H1 (cell line): ENCODE results near the gene POU6F2. TPM values are rescaled to one million over a fixed set of nuclear protein-coding genes. Genes with fewer than 3 reads are reported as not detected.

Experiments
- CTCF ChIA-PET: fragments of 300-600 bp; sonication (Branson Sonifier 250); formaldehyde crosslinking; loops from one replicate; lab custom pipeline; 2021; ENCODE audit not compliant: partially characterized antibody; lab: Charles Lee
- POLR2A ChIA-PET: fragments of 300-600 bp; sonication (Branson Sonifier 250); formaldehyde crosslinking; loops from one replicate; lab custom pipeline; 2021; ENCODE audit warnings: inconsistent platforms; ENCODE audit not compliant: partially characterized antibody; lab: Charles Lee
- DNase-seq, 2 experiments: peaks; one replicate each; pipeline versions ENCODE4 v3.0.0 to v3.0.0-alpha.2; 2010 to 2022; ENCODE audit warnings: low spot score in 2 of 2, low read depth in 1 of 2, mixed read lengths in 1 of 2
- FAIRE-seq: peaks from 2 replicates; lab custom pipeline; 2011; peaks lifted over from hg19 to GRCh38; lab: Jason Lieb, UNC
- H2AFZ ChIP-seq: 2 replicates; pipeline ENCODE4 v1.8.1; 2012; ENCODE audit warnings: low read length, inconsistent platforms
- H2AK5ac ChIP-seq: 2 replicates; pipeline ENCODE4 v1.6.1; 2013; ENCODE audit warnings: low read depth, low read length
- H2BK120ac ChIP-seq: replicated peaks from 2 replicates; pipeline ENCODE3; 2013; ENCODE audit warnings: low read depth, low read length, inconsistent platforms
- H2BK12ac ChIP-seq: 2 replicates; pipeline ENCODE4 v1.6.1; 2013; ENCODE audit warnings: low read depth, low read length
- H2BK15ac ChIP-seq: 2 replicates; pipeline ENCODE4 v1.6.1; 2013; ENCODE audit warnings: low read length
- H2BK20ac ChIP-seq: 2 replicates; pipeline ENCODE4 v1.6.1; 2013; ENCODE audit warnings: low read length
- H2BK5ac ChIP-seq: 2 replicates; pipeline ENCODE4 v1.6.1; 2013; ENCODE audit warnings: low read depth, low read length
- H3K14ac ChIP-seq: 2 replicates; pipeline ENCODE4 v1.6.1; 2013; ENCODE audit warnings: inconsistent platforms; ENCODE audit not compliant: insufficient read length
- H3K18ac ChIP-seq: 2 replicates; pipeline ENCODE4 v1.6.1; 2013; ENCODE audit warnings: low read length; ENCODE audit errors: extremely low read depth
- H3K23ac ChIP-seq: 2 replicates; pipeline ENCODE4 v1.6.1; 2013; ENCODE audit warnings: inconsistent platforms; ENCODE audit not compliant: insufficient read length
- H3K23me2 ChIP-seq: 2 replicates; pipeline ENCODE4 v1.6.1; 2013; ENCODE audit warnings: low read depth, low read length
- H3K27ac ChIP-seq: 2 replicates; pipeline ENCODE4 v1.6.1; 2011; ENCODE audit warnings: low read depth, low read length, inconsistent platforms
- H3K27me3 ChIP-seq, 4 experiments: replicated peaks in 1 of 4; 1 replicate in 1 of 4; 2 replicates in 3 of 4; pipeline versions ENCODE4 v1.6.1 to v1.8.1; 2011 to 2013; ENCODE audit warnings: low read length in 3 of 4, mild to moderate bottlenecking in 3 of 4, inconsistent platforms in 2 of 4, mixed read lengths in 2 of 4, moderate library complexity in 1 of 4; ENCODE audit not compliant: control insufficient read depth in 3 of 4, insufficient read depth in 3 of 4; ENCODE audit errors: extremely low read depth in 1 of 4
- H3K36me3 ChIP-seq, 4 experiments: 2 replicates each; pipeline versions ENCODE4 v1.6.1 to v1.8.1; 2011 to 2013; ENCODE audit warnings: mild to moderate bottlenecking in 4 of 4, low read length in 3 of 4, moderate library complexity in 2 of 4, control low read depth in 1 of 4, inconsistent platforms in 1 of 4; ENCODE audit not compliant: insufficient read depth in 4 of 4, control insufficient read depth in 2 of 4
- H3K4ac ChIP-seq: replicated peaks from 2 replicates; pipeline ENCODE3; 2013; ENCODE audit warnings: low read length, low read depth, mixed read lengths, inconsistent platforms; ENCODE audit not compliant: insufficient read length
- H3K4me1 ChIP-seq, 4 experiments: replicated peaks in 1 of 4; 1 replicate in 1 of 4; 2 replicates in 3 of 4; pipeline versions ENCODE4 v1.6.1 to v1.8.1; 2011 to 2013; ENCODE audit warnings: low read length in 3 of 4, inconsistent platforms in 2 of 4, mixed read lengths in 1 of 4; ENCODE audit not compliant: insufficient read depth in 4 of 4, control insufficient read depth in 3 of 4
- H3K4me2 ChIP-seq, 2 experiments: 2 replicates each; pipeline versions ENCODE4 v1.6.1 to v1.8.1; 2011 to 2013; ENCODE audit warnings: low read depth in 2 of 2, low read length in 2 of 2, control low read depth in 1 of 2, inconsistent platforms in 1 of 2, mild to moderate bottlenecking in 1 of 2; ENCODE audit not compliant: insufficient read depth in 1 of 2
- H3K4me3 ChIP-seq, 4 experiments: fragments of 200-600, 300-600 bp in 1 of 4; sonication (generic), shearing (Covaris generic), sonication (Bioruptor Twin) in 1 of 4; 2 replicates each; pipeline versions ENCODE4 v1.5.1 to v1.8.1; 2011 to 2016; ENCODE audit warnings: low read length in 4 of 4, low read depth in 3 of 4, control low read depth in 2 of 4, inconsistent platforms in 2 of 4, mild to moderate bottlenecking in 2 of 4, mixed read lengths in 1 of 4, moderate library complexity in 1 of 4; ENCODE audit not compliant: insufficient read depth in 2 of 4; ENCODE audit errors: extremely low read depth in 1 of 4
- H3K56ac ChIP-seq: replicated peaks from 2 replicates; pipeline ENCODE3; 2013; ENCODE audit warnings: low read depth, mild to moderate bottlenecking, mixed read lengths, low read length, inconsistent platforms; ENCODE audit not compliant: insufficient read length
- H3K79me1 ChIP-seq: 2 replicates; pipeline ENCODE4 v1.6.1; 2013; ENCODE audit warnings: low read depth, low read length, control low read depth
- H3K79me2 ChIP-seq, 2 experiments: 2 replicates each; pipeline versions ENCODE4 v1.6.1 to v1.8.1; 2012 to 2013; ENCODE audit warnings: low read length in 2 of 2, mild to moderate bottlenecking in 2 of 2, inconsistent platforms in 1 of 2; ENCODE audit not compliant: insufficient read depth in 2 of 2, control insufficient read depth in 1 of 2
- H3K9ac ChIP-seq, 4 experiments: replicated peaks in 1 of 4; 1 replicate in 1 of 4; 2 replicates in 3 of 4; pipeline versions ENCODE4 v1.6.1 to v1.8.1; 2011 to 2013; ENCODE audit warnings: low read depth in 3 of 4, low read length in 3 of 4, control low read depth in 2 of 4, mild to moderate bottlenecking in 2 of 4, moderate library complexity in 2 of 4, inconsistent platforms in 1 of 4; ENCODE audit errors: extremely low read depth in 1 of 4
- H3K9me3 ChIP-seq, 2 experiments: 2 replicates each; pipeline versions ENCODE4 v1.6.1 to v1.8.1; 2012 to 2013; ENCODE audit warnings: mild to moderate bottlenecking in 2 of 2, moderate library complexity in 2 of 2, control low read depth in 1 of 2, inconsistent platforms in 1 of 2, low read depth in 1 of 2, low read length in 1 of 2, mixed read lengths in 1 of 2; ENCODE audit not compliant: insufficient read depth in 2 of 2
- H4K20me1 ChIP-seq, 2 experiments: replicated peaks in 1 of 2; 2 replicates each; pipeline versions ENCODE3 to v1.8.1; 2011 to 2013; ENCODE audit warnings: inconsistent platforms in 2 of 2, low read length in 2 of 2, mild to moderate bottlenecking in 1 of 2; ENCODE audit not compliant: insufficient read depth in 2 of 2, control insufficient read depth in 1 of 2
- H4K5ac ChIP-seq: 2 replicates; pipeline ENCODE4 v1.6.1; 2013; ENCODE audit warnings: low read length, low read depth, mixed read lengths, inconsistent platforms; ENCODE audit not compliant: insufficient read length
- H4K8ac ChIP-seq: 2 replicates; pipeline ENCODE4 v1.8.0; 2013; ENCODE audit warnings: mild to moderate bottlenecking, moderate library complexity, low read length, inconsistent platforms; ENCODE audit not compliant: insufficient read depth; ENCODE audit errors: extremely low read depth
- H4K91ac ChIP-seq: replicated peaks from 2 replicates; pipeline ENCODE3; 2013; ENCODE audit warnings: low read length, mixed read lengths, inconsistent platforms; ENCODE audit not compliant: insufficient read length
- ASH2L ChIP-seq: fragments of 200-600, 300-600 bp; sonication (generic); IDR thresholded peaks from one replicate; pipeline ENCODE4 v1.7.1; 2017; ENCODE audit warnings: low read length
- RFX5 ChIP-seq: IDR thresholded peaks from 2 replicates; pipeline ENCODE4 v1.6.1; 2011; ENCODE audit warnings: low read depth, low read length, improper control_type of control experiment, borderline replicate concordance
- WGBS, 2 experiments: shearing (Covaris generic) in 1 of 2; methylation state at CpG; one replicate each; pipeline versions ENCODE4 v1.1.6 to v1.1.7; 2013 to 2015; ENCODE audit warnings: low lambda C conversion rate in 2 of 2, mixed read lengths in 2 of 2, inconsistent platforms in 1 of 2, low coverage in 1 of 2, missing lambda C conversion rate in 1 of 2; ENCODE audit not compliant: insufficient replicate concordance in 2 of 2, insufficient coverage in 1 of 2, insufficient read length in 1 of 2; ENCODE audit errors: extremely low coverage in 1 of 2, missing lambda C conversion rate in 1 of 2; 5-methylcytosine and 5-hydroxymethylcytosine counted together
- polyA plus RNA-seq, 7 experiments: library from polyadenylated mRNA; depleted of rRNA in 3 of 7; stranded (reverse) in 5 of 7; unstranded in 2 of 7; fragments of >200 nt in 5 of 7; fragments of 200-250 nt in 2 of 7; gene quantifications; 1 replicate in 5 of 7; 2 replicates in 1 of 7; 4 replicates in 1 of 7; pipeline versions ENCODE4 v1.2.1 to v1.2.3, GENCODE V29; 2011 to 2013; ENCODE audit warnings: missing spikeins in 2 of 7, mixed read lengths in 2 of 7
- total RNA-seq: library from RNA; stranded (reverse); fragmentation: NEBNext Ultra II Directional; extraction: Animal tissue kit (Norgen Biotek cat#: 25700); gene quantifications from 2 replicates; pipeline ENCODE4 v1.2.1, GENCODE V29; 2021

POU6F2 gene
- total and polyA plus RNA-seq, 2 of the 8 experiments (the other 6 are each of a cell fraction or from before 2014, with no cell fraction given): 1.1 to 2.0 TPM

DNA sequence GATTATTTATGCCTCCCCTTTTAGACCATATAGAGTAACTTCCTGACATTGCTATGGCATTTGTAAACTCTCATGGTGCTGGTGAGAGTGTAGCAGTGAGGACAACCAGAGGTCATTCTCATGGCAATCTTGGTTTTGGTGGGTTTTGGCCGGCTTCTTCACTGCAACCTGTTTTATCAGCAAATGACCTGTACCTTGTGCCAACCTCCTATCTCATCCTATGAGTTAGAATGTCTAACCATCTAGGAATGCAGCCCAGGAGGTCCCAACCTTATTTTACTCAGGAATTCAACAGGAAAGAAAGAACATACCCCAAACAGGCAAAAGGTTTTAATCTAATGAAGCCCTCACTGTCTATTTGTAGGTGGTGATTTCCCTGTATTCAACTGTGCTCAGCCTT lies 383.1 kb downstream of the POU6F2 start:
- WGBS, 2 experiments: 94% methylated on average over 1 of the region's 1 CpG; no CpG with 5 or more reads in 1 of the 2 experiments
- TF ChIP-seq ASH2L (no peak), RFX5 (no peak)

More for the DNA sequence above, 383.1 kb downstream of the POU6F2 start:
- Histone ChIP-seq H4K5ac (no peak overlapping the region), H3K79me1 (no peaks in the 10 kb centered on the region), H2BK12ac (no peak overlapping the region), H2BK15ac (no peak overlapping the region), H3K79me2 (no peaks in the 10 kb centered on the region), H3K36me3 (no peaks in the 10 kb centered on the region), H3K4me3 (no peak overlapping the region), H2BK120ac (no peak overlapping the region), H3K4me2 (no peak overlapping the region), H3K23ac (no peak overlapping the region), H3K56ac (no peak overlapping the region), H3K9ac (no peak overlapping the region), H3K4me1 (no peaks in the 10 kb centered on the region; a peak in 1 of 7 replicates), H2AFZ (no peak overlapping the region), H3K23me2 (no peaks in the 10 kb centered on the region), H2AK5ac (no peak overlapping the region), H2BK20ac (no peak overlapping the region), H3K4ac (no peak overlapping the region), H3K27me3 (no peaks in the 10 kb centered on the region), H3K18ac (no peak overlapping the region), H3K9me3 (no peaks in the 10 kb centered on the region), H4K91ac (no peak overlapping the region), H3K27ac (no peak overlapping the region), H3K14ac (no peak overlapping the region), H4K8ac (no peak overlapping the region), H4K20me1 (no peaks in the 10 kb centered on the region), H2BK5ac (no peak overlapping the region)
- FAIRE-seq: no peak
- CTCF ChIA-PET: no interaction called here
- POLR2A ChIA-PET: no interaction called here
- DNase-seq: no peak
